GM21367 (cell line): ENCODE results near the gene TLR4.
A peak's percentile ranks its signal among the peaks of the same experiment; 100 is the strongest.

Source experiments
- ATAC-seq: cut with Tn5 transposase; IDR thresholded peaks from one replicate; pipeline ENCODE4 v1.9.1; 2021; ENCODE audit not compliant: unreplicated experiment

The TLR4 gene

GRCh38 chr9:117704024-117704575, at the start of gene TLR4:
TSS of gene TLR4 (plus strand) at chr9:117704403. CDS start at chr9:117704473, 70 bp downstream.
- ATAC-seq = peak; percentile 100

GRCh38 chr9:117656002-117656401, 48.2 kb upstream of the TLR4 start:
- no peak for ATAC-seq

GRCh38 chr9:117662651-117663050, 41.6 kb upstream of the TLR4 start:
- ATAC-seq = no peak

- ATAC-seq = no peak
Observed at GRCh38 chr9:117664419-117664818, 39.8 kb upstream of the TLR4 start.

GRCh38 chr9:117665601-117666385, 38.4 kb upstream of the TLR4 start:
- ATAC-seq = no peak

GRCh38 chr9:117671468-117671867, 32.7 kb upstream of the TLR4 start:
- no peak for ATAC-seq

GRCh38 chr9:117672369-117672768, 31.8 kb upstream of the TLR4 start:
- ATAC-seq = no peak

- ATAC-seq = peak; percentile 50
Observed at GRCh38 chr9:117677572-117677971, 26.6 kb upstream of the TLR4 start.

GRCh38 chr9:117678871-117679270, 25.3 kb upstream of the TLR4 start:
- ATAC-seq = peak; percentile 33

- ATAC-seq = no peak
Observed at GRCh38 chr9:117679416-117679815, 24.8 kb upstream of the TLR4 start.

GRCh38 chr9:117681888-117682287, 22.3 kb upstream of the TLR4 start:
- no peak for ATAC-seq

GRCh38 chr9:117682955-117683710, 21.1 kb upstream of the TLR4 start:
- peak; percentile 66 for ATAC-seq

GRCh38 chr9:117687532-117687931, 16.7 kb upstream of the TLR4 start:
- ATAC-seq = no peak

- ATAC-seq = no peak
Observed at GRCh38 chr9:117691367-117691766, 12.8 kb upstream of the TLR4 start.

GRCh38 chr9:117696154-117696553, 8.0 kb upstream of the TLR4 start:
- no peak for ATAC-seq

- ATAC-seq = no peak
Observed at GRCh38 chr9:117697046-117697445, 7.2 kb upstream of the TLR4 start.

GRCh38 chr9:117703537-117703936, 666 bp upstream of the TLR4 start:
- no peak for ATAC-seq

GRCh38 chr9:117704597-117704996, 394 bp downstream of the TLR4 start:
- ATAC-seq = no peak

GRCh38 chr9:117705386-117705785, 1.2 kb downstream of the TLR4 start:
- no peak for ATAC-seq

GRCh38 chr9:117706421-117707116, 2.4 kb downstream of the TLR4 start:
- no peak for ATAC-seq

GRCh38 chr9:117707561-117707960, 3.4 kb downstream of the TLR4 start:
- ATAC-seq = no peak
